ENCODE results near the gene PTPRE.

DNA sequence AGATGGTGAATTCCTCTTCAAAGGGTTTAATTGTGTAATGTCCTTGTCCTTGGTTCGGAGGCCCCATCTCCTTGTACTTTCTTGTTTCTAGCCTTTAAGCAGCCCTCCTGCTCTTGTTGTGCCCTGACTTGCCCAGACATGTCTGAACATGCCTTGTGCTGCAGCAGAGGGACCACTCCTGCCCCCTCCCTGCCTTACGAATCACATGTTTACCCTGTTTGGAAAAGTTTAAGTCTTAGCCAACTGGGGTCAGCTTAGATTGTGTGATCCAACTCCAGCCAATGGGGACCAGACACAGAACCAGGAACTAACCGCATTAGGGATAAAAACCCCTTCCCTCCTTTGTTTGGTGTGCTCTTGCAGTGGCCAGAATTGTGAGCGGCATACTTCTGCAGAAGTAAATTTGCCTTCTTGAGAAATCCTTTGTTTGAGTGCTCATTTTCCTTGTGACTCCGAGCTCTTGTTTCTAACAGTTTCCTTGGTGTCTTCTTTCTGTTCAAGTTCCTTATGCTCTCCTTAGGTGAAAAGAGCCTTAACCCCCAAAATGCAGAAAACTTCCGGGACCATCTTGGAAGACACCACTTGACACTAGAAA is 43.6 kb upstream of the PTPRE start:
- TF ChIP-seq POLR2A (IDR thresholded peaks at IDR 0.05; ENCODE audit: low read depth, low read length), result no peak
- TF ChIP-seq POLR2AphosphoS5 (IDR thresholded peaks at IDR 0.05; ENCODE audit: low read depth, low read length), result no peak
- no peak for TF ChIP-seq TAF1 (IDR thresholded peaks at IDR 0.05; ENCODE audit: borderline replicate concordance, low read depth, low read length)
